Measurements from ENCODE around the gene TRIM15. TPM values are rescaled to one million over a fixed set of nuclear protein-coding genes. Genes with fewer than 3 reads are reported as not detected.

TRIM15 gene
- total and polyA plus RNA-seq, 10 of the 15 experiments (the other 5 are each of a cell fraction or from before 2014, with no cell fraction given), result 0.29 TPM; not detected in 9

DNA sequence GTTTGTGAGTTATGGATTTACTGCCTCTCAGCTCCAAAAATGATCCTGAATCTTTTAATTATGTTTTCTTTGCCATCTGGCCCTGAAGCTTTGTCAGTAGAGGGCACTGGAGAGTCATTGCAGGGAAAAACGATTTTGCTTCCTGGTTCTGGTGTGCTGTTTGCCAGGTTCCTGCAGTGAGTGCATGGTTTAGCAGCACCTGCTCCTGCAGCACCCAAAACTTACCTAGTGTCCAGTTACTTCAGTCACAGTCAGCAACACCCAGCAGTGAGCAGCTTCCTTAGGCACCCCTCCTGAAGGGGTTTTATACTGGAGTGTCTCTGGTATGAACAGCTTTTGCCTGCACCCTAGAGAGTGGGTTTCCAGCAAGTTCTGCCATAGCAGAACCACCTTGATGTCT is 55.9 kb downstream of the TRIM15 start (continued):
- TF ChIP-seq IKZF1 (conservative IDR thresholded peaks at IDR 0.05), result 0 out of 2 replicates have a peak, but pooled peaks have one; percentile 12
- TF ChIP-seq, protein P1, sequence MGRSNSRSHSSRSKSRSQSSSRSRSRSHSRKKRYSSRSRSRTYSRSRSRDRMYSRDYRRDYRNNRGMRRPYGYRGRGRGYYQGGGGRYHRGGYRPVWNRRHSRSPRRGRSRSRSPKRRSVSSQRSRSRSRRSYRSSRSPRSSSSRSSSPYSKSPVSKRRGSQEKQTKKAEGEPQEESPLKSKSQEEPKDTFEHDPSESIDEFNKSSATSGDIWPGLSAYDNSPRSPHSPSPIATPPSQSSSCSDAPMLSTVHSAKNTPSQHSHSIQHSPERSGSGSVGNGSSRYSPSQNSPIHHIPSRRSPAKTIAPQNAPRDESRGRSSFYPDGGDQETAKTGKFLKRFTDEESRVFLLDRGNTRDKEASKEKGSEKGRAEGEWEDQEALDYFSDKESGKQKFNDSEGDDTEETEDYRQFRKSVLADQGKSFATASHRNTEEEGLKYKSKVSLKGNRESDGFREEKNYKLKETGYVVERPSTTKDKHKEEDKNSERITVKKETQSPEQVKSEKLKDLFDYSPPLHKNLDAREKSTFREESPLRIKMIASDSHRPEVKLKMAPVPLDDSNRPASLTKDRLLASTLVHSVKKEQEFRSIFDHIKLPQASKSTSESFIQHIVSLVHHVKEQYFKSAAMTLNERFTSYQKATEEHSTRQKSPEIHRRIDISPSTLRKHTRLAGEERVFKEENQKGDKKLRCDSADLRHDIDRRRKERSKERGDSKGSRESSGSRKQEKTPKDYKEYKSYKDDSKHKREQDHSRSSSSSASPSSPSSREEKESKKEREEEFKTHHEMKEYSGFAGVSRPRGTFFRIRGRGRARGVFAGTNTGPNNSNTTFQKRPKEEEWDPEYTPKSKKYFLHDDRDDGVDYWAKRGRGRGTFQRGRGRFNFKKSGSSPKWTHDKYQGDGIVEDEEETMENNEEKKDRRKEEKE (IDR thresholded peaks at IDR 0.05), result no peak
- TF ChIP-seq STAT3 (IDR thresholded peaks at IDR 0.05; ENCODE audit: low read depth, low read length), result no peak
- TF ChIP-seq IKZF2 (IDR thresholded peaks at IDR 0.05), result 0 out of 4 replicates have a peak, but pooled peaks of 1 of the 2 experiments have one; percentile 11
- TF ChIP-seq YY1 (IDR thresholded peaks at IDR 0.05; ENCODE audit: low read depth, low read length), result 0 out of 2 replicates have a peak, but pooled peaks have one; percentile 17
- TF ChIP-seq STAT1 (conservative IDR thresholded peaks at IDR 0.05), result 0 out of 2 replicates have a peak, but pooled peaks have one; percentile 55
- TF ChIP-seq, protein P2, sequence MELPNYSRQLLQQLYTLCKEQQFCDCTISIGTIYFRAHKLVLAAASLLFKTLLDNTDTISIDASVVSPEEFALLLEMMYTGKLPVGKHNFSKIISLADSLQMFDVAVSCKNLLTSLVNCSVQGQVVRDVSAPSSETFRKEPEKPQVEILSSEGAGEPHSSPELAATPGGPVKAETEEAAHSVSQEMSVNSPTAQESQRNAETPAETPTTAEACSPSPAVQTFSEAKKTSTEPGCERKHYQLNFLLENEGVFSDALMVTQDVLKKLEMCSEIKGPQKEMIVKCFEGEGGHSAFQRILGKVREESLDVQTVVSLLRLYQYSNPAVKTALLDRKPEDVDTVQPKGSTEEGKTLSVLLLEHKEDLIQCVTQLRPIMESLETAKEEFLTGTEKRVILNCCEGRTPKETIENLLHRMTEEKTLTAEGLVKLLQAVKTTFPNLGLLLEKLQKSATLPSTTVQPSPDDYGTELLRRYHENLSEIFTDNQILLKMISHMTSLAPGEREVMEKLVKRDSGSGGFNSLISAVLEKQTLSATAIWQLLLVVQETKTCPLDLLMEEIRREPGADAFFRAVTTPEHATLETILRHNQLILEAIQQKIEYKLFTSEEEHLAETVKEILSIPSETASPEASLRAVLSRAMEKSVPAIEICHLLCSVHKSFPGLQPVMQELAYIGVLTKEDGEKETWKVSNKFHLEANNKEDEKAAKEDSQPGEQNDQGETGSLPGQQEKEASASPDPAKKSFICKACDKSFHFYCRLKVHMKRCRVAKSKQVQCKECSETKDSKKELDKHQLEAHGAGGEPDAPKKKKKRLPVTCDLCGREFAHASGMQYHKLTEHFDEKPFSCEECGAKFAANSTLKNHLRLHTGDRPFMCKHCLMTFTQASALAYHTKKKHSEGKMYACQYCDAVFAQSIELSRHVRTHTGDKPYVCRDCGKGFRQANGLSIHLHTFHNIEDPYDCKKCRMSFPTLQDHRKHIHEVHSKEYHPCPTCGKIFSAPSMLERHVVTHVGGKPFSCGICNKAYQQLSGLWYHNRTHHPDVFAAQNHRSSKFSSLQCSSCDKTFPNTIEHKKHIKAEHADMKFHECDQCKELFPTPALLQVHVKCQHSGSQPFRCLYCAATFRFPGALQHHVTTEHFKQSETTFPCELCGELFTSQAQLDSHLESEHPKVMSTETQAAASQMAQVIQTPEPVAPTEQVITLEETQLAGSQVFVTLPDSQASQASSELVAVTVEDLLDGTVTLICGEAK (IDR thresholded peaks at IDR 0.05; ENCODE audit: borderline replicate concordance), result no peak
- TF ChIP-seq, protein P3, sequence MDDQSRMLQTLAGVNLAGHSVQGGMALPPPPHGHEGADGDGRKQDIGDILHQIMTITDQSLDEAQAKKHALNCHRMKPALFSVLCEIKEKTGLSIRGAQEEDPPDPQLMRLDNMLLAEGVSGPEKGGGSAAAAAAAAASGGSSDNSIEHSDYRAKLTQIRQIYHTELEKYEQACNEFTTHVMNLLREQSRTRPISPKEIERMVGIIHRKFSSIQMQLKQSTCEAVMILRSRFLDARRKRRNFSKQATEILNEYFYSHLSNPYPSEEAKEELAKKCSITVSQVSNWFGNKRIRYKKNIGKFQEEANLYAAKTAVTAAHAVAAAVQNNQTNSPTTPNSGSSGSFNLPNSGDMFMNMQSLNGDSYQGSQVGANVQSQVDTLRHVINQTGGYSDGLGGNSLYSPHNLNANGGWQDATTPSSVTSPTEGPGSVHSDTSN (IDR thresholded peaks at IDR 0.05; ENCODE audit: insufficient replicate concordance, low read depth, low read length), result no peak
- peak; percentile 60; the same call in 1 of the 2 replicates for TF ChIP-seq SMARCA5 (IDR thresholded peaks at IDR 0.05)
- TF ChIP-seq CBX5 (IDR thresholded peaks at IDR 0.05; ENCODE audit: low read depth), result no peak
- 0 out of 2 replicates have a peak, but pooled peaks have one; percentile 31 for TF ChIP-seq POLR2A (IDR thresholded peaks at IDR 0.05; ENCODE audit: low read depth, low read length)
- TF ChIP-seq TCF3 (IDR thresholded peaks at IDR 0.05; ENCODE audit: borderline replicate concordance, insufficient read depth, low read depth, low read length), result no peak
- TF ChIP-seq NR2C2 (IDR thresholded peaks at IDR 0.05; ENCODE audit: borderline replicate concordance, control insufficient read depth, insufficient read length, low read depth), result no peak
- TF ChIP-seq CBFB (IDR thresholded peaks at IDR 0.05; ENCODE audit: low read depth), result no peak
- TF ChIP-seq, protein P4, sequence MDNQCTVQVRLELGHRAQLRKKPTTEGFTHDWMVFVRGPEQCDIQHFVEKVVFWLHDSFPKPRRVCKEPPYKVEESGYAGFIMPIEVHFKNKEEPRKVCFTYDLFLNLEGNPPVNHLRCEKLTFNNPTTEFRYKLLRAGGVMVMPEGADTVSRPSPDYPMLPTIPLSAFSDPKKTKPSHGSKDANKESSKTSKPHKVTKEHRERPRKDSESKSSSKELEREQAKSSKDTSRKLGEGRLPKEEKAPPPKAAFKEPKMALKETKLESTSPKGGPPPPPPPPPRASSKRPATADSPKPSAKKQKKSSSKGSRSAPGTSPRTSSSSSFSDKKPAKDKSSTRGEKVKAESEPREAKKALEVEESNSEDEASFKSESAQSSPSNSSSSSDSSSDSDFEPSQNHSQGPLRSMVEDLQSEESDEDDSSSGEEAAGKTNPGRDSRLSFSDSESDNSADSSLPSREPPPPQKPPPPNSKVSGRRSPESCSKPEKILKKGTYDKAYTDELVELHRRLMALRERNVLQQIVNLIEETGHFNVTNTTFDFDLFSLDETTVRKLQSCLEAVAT (IDR thresholded peaks at IDR 0.05), result no peak
- TF ChIP-seq SP1 (IDR thresholded peaks at IDR 0.05; ENCODE audit: low read depth, low read length), result no peak
- no peak for TF ChIP-seq SMAD5 (IDR thresholded peaks at IDR 0.05; ENCODE audit: low read depth)
- TF ChIP-seq HDAC6 (IDR thresholded peaks at IDR 0.05; ENCODE audit: unreplicated experiment), result no peak
- TF ChIP-seq RAD21 (IDR thresholded peaks at IDR 0.05; ENCODE audit: insufficient read depth, low read depth, low read length), result peak; percentile 83
- TF ChIP-seq, protein P5, sequence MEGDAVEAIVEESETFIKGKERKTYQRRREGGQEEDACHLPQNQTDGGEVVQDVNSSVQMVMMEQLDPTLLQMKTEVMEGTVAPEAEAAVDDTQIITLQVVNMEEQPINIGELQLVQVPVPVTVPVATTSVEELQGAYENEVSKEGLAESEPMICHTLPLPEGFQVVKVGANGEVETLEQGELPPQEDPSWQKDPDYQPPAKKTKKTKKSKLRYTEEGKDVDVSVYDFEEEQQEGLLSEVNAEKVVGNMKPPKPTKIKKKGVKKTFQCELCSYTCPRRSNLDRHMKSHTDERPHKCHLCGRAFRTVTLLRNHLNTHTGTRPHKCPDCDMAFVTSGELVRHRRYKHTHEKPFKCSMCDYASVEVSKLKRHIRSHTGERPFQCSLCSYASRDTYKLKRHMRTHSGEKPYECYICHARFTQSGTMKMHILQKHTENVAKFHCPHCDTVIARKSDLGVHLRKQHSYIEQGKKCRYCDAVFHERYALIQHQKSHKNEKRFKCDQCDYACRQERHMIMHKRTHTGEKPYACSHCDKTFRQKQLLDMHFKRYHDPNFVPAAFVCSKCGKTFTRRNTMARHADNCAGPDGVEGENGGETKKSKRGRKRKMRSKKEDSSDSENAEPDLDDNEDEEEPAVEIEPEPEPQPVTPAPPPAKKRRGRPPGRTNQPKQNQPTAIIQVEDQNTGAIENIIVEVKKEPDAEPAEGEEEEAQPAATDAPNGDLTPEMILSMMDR (IDR thresholded peaks at IDR 0.05 in 2 of 3, conservative IDR thresholded peaks at IDR 0.05 in 1 of 3; ENCODE audit: control insufficient read depth in 2 of 3, extremely low read depth in 1 of 3, insufficient read depth in 1 of 3, low read depth in 3 of 3, low read length in 3 of 3), result peak; percentile 91 to 94 (median 94)

All from GM12878 (cell line).